IMR-90 (cell line): Measurements from ENCODE around the gene DGKG. TPM values are rescaled to one million over a fixed set of nuclear protein-coding genes. Genes with fewer than 3 reads are reported as not detected.

ENCODE experiments used
- ATAC-seq: fragments of 200-7000 bp; cut with Tn5 transposase; 2 replicates; pipeline ENCODE4 v1.9.1; 2020; ENCODE audit warnings: low read depth, mild to moderate bottlenecking, moderate library complexity
- BruUV-seq: library from RNA; stranded (reverse); fragments of 400-500 nt; replicated peaks from 2 replicates; lab custom pipeline; 2021; lab: Mats Ljungman, UMichigan
- CTCF ChIA-PET: fragments of 300-600 bp; formaldehyde crosslinking; extraction: SDS; loops from one replicate; lab custom pipeline; 2021; ENCODE audit warnings: antibody characterized with exemption; lab: Yijun Ruan, JAX
- POLR2A ChIA-PET: fragments of 300-600 bp; sonication (Branson Sonifier 250); formaldehyde crosslinking; loops from one replicate; lab custom pipeline; 2022; ENCODE audit warnings: antibody characterized with exemption; ENCODE audit not compliant: unreplicated experiment; lab: Charles Lee
- DNase-seq: peaks from one replicate; pipeline ENCODE4 v3.0.0; 2013
- H2AFZ ChIP-seq: replicated peaks from 2 replicates; pipeline ENCODE3; 2013; ENCODE audit warnings: low read length, mild to moderate bottlenecking; ENCODE audit not compliant: poor library complexity
- H2AK5ac ChIP-seq: 2 replicates; pipeline ENCODE4 v1.6.1; 2013; ENCODE audit warnings: low read depth, low read length, inconsistent platforms
- H2AK9ac ChIP-seq: replicated peaks from 2 replicates; pipeline ENCODE3; 2013; ENCODE audit warnings: mild to moderate bottlenecking, low read depth, low read length, moderate library complexity; ENCODE audit not compliant: poor library complexity
- H2BK120ac ChIP-seq: 2 replicates; pipeline ENCODE4 v1.6.1; 2013; ENCODE audit warnings: low read depth, low read length, inconsistent platforms
- H2BK15ac ChIP-seq: 3 replicates; pipeline ENCODE4 v1.6.1; 2013; ENCODE audit warnings: low read depth, low read length, inconsistent platforms
- H2BK20ac ChIP-seq: 2 replicates; pipeline ENCODE4 v1.6.1; 2013; ENCODE audit warnings: low read depth, mild to moderate bottlenecking, inconsistent platforms, low read length, moderate library complexity
- H2BK5ac ChIP-seq: 2 replicates; pipeline ENCODE4 v1.6.1; 2013; ENCODE audit warnings: mild to moderate bottlenecking, low read depth, low read length, inconsistent platforms; ENCODE audit not compliant: poor library complexity, severe bottlenecking
- H3K14ac ChIP-seq: replicated peaks from 2 replicates; pipeline ENCODE4 v1.6.1; 2013; ENCODE audit warnings: low read depth, low read length, inconsistent platforms
- H3K18ac ChIP-seq: 2 replicates; pipeline ENCODE4 v1.6.1; 2013; ENCODE audit warnings: low read depth, low read length, control low read depth
- H3K23ac ChIP-seq: 2 replicates; pipeline ENCODE4 v1.6.1; 2013; ENCODE audit warnings: low read depth, low read length, inconsistent platforms
- H3K27ac ChIP-seq: 2 replicates; pipeline ENCODE4 v1.5.1; 2013; ENCODE audit warnings: mild to moderate bottlenecking, control low read depth, low read length; ENCODE audit not compliant: insufficient read depth
- H3K27me3 ChIP-seq: 2 replicates; pipeline ENCODE4 v1.6.1; 2013; ENCODE audit warnings: low read length; ENCODE audit not compliant: control insufficient read depth, insufficient read depth
- H3K36me3 ChIP-seq: 2 replicates; pipeline ENCODE4 v1.6.1; 2013; ENCODE audit warnings: low read length, mixed read lengths; ENCODE audit not compliant: control insufficient read depth, insufficient read depth
- H3K4ac ChIP-seq: 2 replicates; pipeline ENCODE4 v1.6.1; 2013; ENCODE audit warnings: low read depth, low read length, inconsistent platforms
- H3K4me1 ChIP-seq: 2 replicates; pipeline ENCODE4 v1.6.1; 2013; ENCODE audit warnings: low read length, mixed read lengths; ENCODE audit not compliant: control insufficient read depth, insufficient read depth
- H3K4me2 ChIP-seq: 2 replicates; pipeline ENCODE4 v1.6.1; 2013; ENCODE audit warnings: low read depth, mild to moderate bottlenecking, control low read depth, low read length, moderate library complexity
- H3K4me3 ChIP-seq: 2 replicates; pipeline ENCODE4 v1.5.1; 2013; ENCODE audit warnings: low read depth, mild to moderate bottlenecking, control low read depth, low read length, moderate library complexity; ENCODE audit not compliant: insufficient read depth
- H3K56ac ChIP-seq: 2 replicates; pipeline ENCODE4 v1.6.1; 2013; ENCODE audit warnings: low read length, inconsistent platforms; ENCODE audit not compliant: insufficient read depth; ENCODE audit errors: extremely low read depth
- H3K79me1 ChIP-seq, 2 experiments: 2 replicates each; pipeline ENCODE4 v1.6.1; 2013; ENCODE audit warnings: low read length in 2 of 2, inconsistent platforms in 1 of 2, low read depth in 1 of 2
- H3K9ac ChIP-seq: 2 replicates; pipeline ENCODE4 v1.6.1; 2013; ENCODE audit warnings: low read depth, low read length, control low read depth
- H3K9me1 ChIP-seq: 2 replicates; pipeline ENCODE4 v1.6.1; 2013; ENCODE audit warnings: low read length, inconsistent platforms; ENCODE audit not compliant: insufficient read depth
- H3K9me3 ChIP-seq: 2 replicates; pipeline ENCODE4 v1.6.1; 2013; ENCODE audit warnings: low read length; ENCODE audit not compliant: control insufficient read depth, insufficient read depth
- H4K20me1 ChIP-seq: 2 replicates; pipeline ENCODE4 v1.6.1; 2013; ENCODE audit warnings: low read length, inconsistent platforms; ENCODE audit not compliant: insufficient read depth
- H4K5ac ChIP-seq: 2 replicates; pipeline ENCODE4 v1.6.1; 2013; ENCODE audit warnings: mild to moderate bottlenecking, low read depth, low read length, control low read depth
- H4K8ac ChIP-seq, 2 experiments: 2 replicates each; pipeline ENCODE4 v1.6.1; 2013; ENCODE audit warnings: low read depth in 2 of 2, low read length in 2 of 2, control low read depth in 1 of 2, inconsistent platforms in 1 of 2
- H4K91ac ChIP-seq: 2 replicates; pipeline ENCODE4 v1.6.1; 2013; ENCODE audit warnings: low read depth, low read length, inconsistent platforms; ENCODE audit not compliant: insufficient read depth
- BHLHE40 ChIP-seq: fragments of 150-350 bp; IDR thresholded peaks from 2 replicates; pipeline ENCODE4 v1.6.1; 2016; ENCODE audit warnings: mild to moderate bottlenecking, low read depth, low read length
- MAFK ChIP-seq: IDR thresholded peaks from 2 replicates; pipeline ENCODE4 v1.6.1; 2012; ENCODE audit warnings: low read depth, low read length, improper control_type of control experiment
- WGBS, 2 experiments: methylation state at CpG; one replicate each; pipeline versions ENCODE4 v1.1.5 to v1.1.7; 2013; ENCODE audit warnings: missing lambda C conversion rate in 2 of 2; ENCODE audit not compliant: insufficient read length in 1 of 2; ENCODE audit errors: extremely low coverage in 2 of 2; 5-methylcytosine and 5-hydroxymethylcytosine counted together
- dilution Hi-C: fragments of 300-500 bp; cut with HindIII; formaldehyde crosslinking; loops from one replicate; pipeline ENCODE4 v1.14.3; 2018; ENCODE audit warnings: low sequenced_read_pairs; ENCODE audit not compliant: unreplicated experiment
- in situ Hi-C: fragments of 300-500 bp; cut with MboI; formaldehyde crosslinking; loops from 3 replicates; pipeline ENCODE4 v1.14.3; 2019; ENCODE audit warnings: low sequenced_read_pairs, inconsistent platforms, mixed read lengths
- intact Hi-C: fragments of 100-400 bp; cut with micrococcal nuclease; formaldehyde crosslinking; loops from 2 replicates; pipeline ENCODE4 v1.10.0; 2022
- polyA plus RNA-seq, 3 experiments: library from polyadenylated mRNA; depleted of rRNA; stranded (reverse); fragments of >200 nt; gene quantifications; 2 replicates each; pipeline ENCODE4 v1.2.3, GENCODE V29; 2012; ENCODE audit warnings: low replicate concordance in 1 of 3
- total RNA-seq: library from RNA; depleted of rRNA; stranded (reverse); fragments of >200 nt; gene quantifications from 2 replicates; pipeline ENCODE4 v1.2.3, GENCODE V29; 2012

The DGKG gene
- total and polyA plus RNA-seq, 2 of the 4 experiments (the other 2 are of a cell fraction), result 1.2 to 4.1 TPM

- Histone ChIP-seq H3K4me2 (no peak overlapping the region), H3K9ac (no peak overlapping the region), H4K8ac (no peak overlapping the region), H2BK15ac (no peak overlapping the region), H3K4ac (no peak overlapping the region), H3K23ac (no peak overlapping the region), H4K5ac (no peak overlapping the region), H4K20me1 (no peaks in the 10 kb centered on the region), H3K4me1 (no peaks in the 10 kb centered on the region), H2BK120ac (no peak overlapping the region), H3K36me3 (no peaks in the 10 kb centered on the region), H3K18ac (no peak overlapping the region), H2AK5ac (no peak overlapping the region), H2AFZ (no peak overlapping the region), H3K56ac (no peak overlapping the region), H2AK9ac (no peak overlapping the region), H3K9me1 (no peaks in the 10 kb centered on the region; the same call in 1 of the 2 replicates), H3K27me3 (peaks cover 31% of the 10 kb centered on the region), H2BK20ac (no peak overlapping the region), H3K9me3 (no peaks in the 10 kb centered on the region), H3K79me1 (no peaks in the 10 kb centered on the region), H3K4me3 (no peak overlapping the region), H4K91ac (no peak overlapping the region), H3K27ac (no peak overlapping the region), H2BK5ac (no peak overlapping the region), H3K14ac (no peak overlapping the region)
- dilution Hi-C loops (no loop called here), in situ Hi-C loops (no loop called here), intact Hi-C loops (no loop called here)
- no peak for ATAC-seq
- BruUV-seq, result no TSS peak
- 89% methylated on average over 7 of the region's 15 CpGs; no CpG with 5 or more reads in 1 of the 2 experiments for WGBS, 2 experiments
- POLR2A ChIA-PET, result no interaction called here
- DNase-seq, result no peak
- CTCF ChIA-PET, result interaction anchor here (0.7 kb wide), 1 partner anchor 935 kb away, joined by 3 read pairs; no protein-coding TSS in a partner anchor
- TF ChIP-seq BHLHE40, result no peak
- no peak for TF ChIP-seq MAFK
Measured at GRCh38 chr3:186137051-186137685, 224.9 kb downstream of the DGKG start.
